ENCODE data around the gene MLLT10.

DNA sequence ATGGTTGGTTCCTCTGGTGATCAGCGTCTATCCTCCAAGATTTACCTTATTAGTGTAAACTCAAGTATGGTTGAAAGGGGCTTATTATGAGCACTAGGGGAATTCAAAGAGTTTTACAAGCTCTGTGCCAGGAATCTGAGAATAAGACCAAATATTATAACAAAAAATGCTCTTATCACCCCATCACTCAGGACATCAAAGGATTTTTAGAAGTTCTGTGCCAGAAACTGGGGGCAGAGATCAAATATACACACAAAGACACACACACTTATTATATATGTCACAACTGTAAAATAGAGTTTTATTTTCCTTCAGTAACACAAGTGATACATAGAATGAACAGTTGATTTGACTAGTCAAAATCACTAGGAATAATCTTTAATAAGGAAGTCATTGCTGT is 89.3 kb downstream of the MLLT10 start:
- TF ChIP-seq POLR2A (IDR thresholded peaks at IDR 0.05; ENCODE audit: low read depth, low read length): no peak
- TF ChIP-seq, protein P1, sequence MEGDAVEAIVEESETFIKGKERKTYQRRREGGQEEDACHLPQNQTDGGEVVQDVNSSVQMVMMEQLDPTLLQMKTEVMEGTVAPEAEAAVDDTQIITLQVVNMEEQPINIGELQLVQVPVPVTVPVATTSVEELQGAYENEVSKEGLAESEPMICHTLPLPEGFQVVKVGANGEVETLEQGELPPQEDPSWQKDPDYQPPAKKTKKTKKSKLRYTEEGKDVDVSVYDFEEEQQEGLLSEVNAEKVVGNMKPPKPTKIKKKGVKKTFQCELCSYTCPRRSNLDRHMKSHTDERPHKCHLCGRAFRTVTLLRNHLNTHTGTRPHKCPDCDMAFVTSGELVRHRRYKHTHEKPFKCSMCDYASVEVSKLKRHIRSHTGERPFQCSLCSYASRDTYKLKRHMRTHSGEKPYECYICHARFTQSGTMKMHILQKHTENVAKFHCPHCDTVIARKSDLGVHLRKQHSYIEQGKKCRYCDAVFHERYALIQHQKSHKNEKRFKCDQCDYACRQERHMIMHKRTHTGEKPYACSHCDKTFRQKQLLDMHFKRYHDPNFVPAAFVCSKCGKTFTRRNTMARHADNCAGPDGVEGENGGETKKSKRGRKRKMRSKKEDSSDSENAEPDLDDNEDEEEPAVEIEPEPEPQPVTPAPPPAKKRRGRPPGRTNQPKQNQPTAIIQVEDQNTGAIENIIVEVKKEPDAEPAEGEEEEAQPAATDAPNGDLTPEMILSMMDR (IDR thresholded peaks at IDR 0.05; ENCODE audit: extremely low read depth in 1 of 2, insufficient read depth in 1 of 2, low read depth in 1 of 2, low read length in 2 of 2): no peak

All from endothelial cell of umbilical vein (primary cell).